ENCODE data around the gene MEI4. TPM values are rescaled to one million over a fixed set of nuclear protein-coding genes. Genes with fewer than 3 reads are reported as not detected.

The MEI4 gene
- polyA plus RNA-seq, 1 donor (not counting 4 experiments of a cell fraction or from before 2014, with no cell fraction given) = 0.01 TPM

- Histone ChIP-seq H3K79me2 (ENCODE audit: control insufficient read depth, insufficient read depth, low read length) (no peaks in the 10 kb centered on the region), H3K9me1 (ENCODE audit: control insufficient read depth, extremely low read depth, insufficient read depth, low read length) (no peaks in the 10 kb centered on the region), H3K4me3 (ENCODE audit: control insufficient read depth in 2 of 3, extremely low read depth in 1 of 3, insufficient read depth in 2 of 3, low read depth in 1 of 3, low read length in 3 of 3) (no peak overlapping the region), H3K9ac (ENCODE audit: control insufficient read depth, extremely low read depth, insufficient read depth, low read length) (no peak overlapping the region), H2AFZ (ENCODE audit: control insufficient read depth, low read length) (no peak overlapping the region), H3K27me3 (ENCODE audit: control insufficient read depth, extremely low read depth, insufficient read depth, low read length) (no peaks in the 10 kb centered on the region), H3K9me3 (ENCODE audit: control insufficient read depth, low read depth, low read length) (no peaks in the 10 kb centered on the region), H3K4me2 (ENCODE audit: control insufficient read depth, extremely low read depth, insufficient read depth, low read depth, low read length) (no peak overlapping the region), H3K4me1 (ENCODE audit: control insufficient read depth, extremely low read depth, insufficient read depth, low read length) (no peaks in the 10 kb centered on the region), H3K36me3 (ENCODE audit: control insufficient read depth in 2 of 2, extremely low read depth in 1 of 2, insufficient read depth in 2 of 2, low read length in 2 of 2) (no peaks in the 10 kb centered on the region), H3K27ac (ENCODE audit: control insufficient read depth, insufficient read depth, low read length) (no peak overlapping the region), H4K20me1 (ENCODE audit: control insufficient read depth, extremely low read depth, insufficient read depth, low read length) (no peaks in the 10 kb centered on the region)
- DNase-seq (ENCODE audit: low read depth, low spot score) (no peak), FAIRE-seq (no peak)
- dilution Hi-C loops (cut with MboI; ENCODE audit: extremely low pct_ligation_motif_present, low sequenced_read_pairs) = no loop called here
- TF ChIP-seq EZH2 (IDR thresholded peaks at IDR 0.05; ENCODE audit: low read length) (no peak), CTCF (optimal IDR thresholded peaks at IDR 0.05 in 1 of 3, IDR thresholded peaks at IDR 0.05 in 1 of 3, conservative IDR thresholded peaks at IDR 0.05 in 1 of 3; ENCODE audit: extremely low read depth in 1 of 3, insufficient read depth in 2 of 3, low read length in 3 of 3) (no peak)
Observed at GRCh38 chr6:77876300-77876699, 223.5 kb downstream of the MEI4 start.

- dilution Hi-C loops (cut with MboI; ENCODE audit: extremely low pct_ligation_motif_present, low sequenced_read_pairs) = no loop called here
- no peak overlapping the region for H3K27ac ChIP-seq (ENCODE audit: control insufficient read depth, insufficient read depth, low read length)
- H3K79me2 ChIP-seq (ENCODE audit: control insufficient read depth, insufficient read depth, low read length) = no peaks in the 10 kb centered on the region
- no peaks in the 10 kb centered on the region for H4K20me1 ChIP-seq (ENCODE audit: control insufficient read depth, extremely low read depth, insufficient read depth, low read length)
- H3K9me3 ChIP-seq (ENCODE audit: control insufficient read depth, low read depth, low read length) = no peaks in the 10 kb centered on the region
- no peak overlapping the region for H3K4me2 ChIP-seq (ENCODE audit: control insufficient read depth, extremely low read depth, insufficient read depth, low read depth, low read length)
- H3K27me3 ChIP-seq (ENCODE audit: control insufficient read depth, extremely low read depth, insufficient read depth, low read length) = no peaks in the 10 kb centered on the region
- TF ChIP-seq CTCF (optimal IDR thresholded peaks at IDR 0.05 in 1 of 3, IDR thresholded peaks at IDR 0.05 in 1 of 3, conservative IDR thresholded peaks at IDR 0.05 in 1 of 3; ENCODE audit: extremely low read depth in 1 of 3, insufficient read depth in 2 of 3, low read length in 3 of 3) (no peak), EZH2 (IDR thresholded peaks at IDR 0.05; ENCODE audit: low read length) (no peak)
- no peaks in the 10 kb centered on the region for H3K36me3 ChIP-seq (ENCODE audit: control insufficient read depth in 2 of 2, extremely low read depth in 1 of 2, insufficient read depth in 2 of 2, low read length in 2 of 2)
- no peak overlapping the region for H3K9ac ChIP-seq (ENCODE audit: control insufficient read depth, extremely low read depth, insufficient read depth, low read length)
- FAIRE-seq (no peak), DNase-seq (ENCODE audit: low read depth, low spot score) (no peak)
- no peaks in the 10 kb centered on the region for H3K9me1 ChIP-seq (ENCODE audit: control insufficient read depth, extremely low read depth, insufficient read depth, low read length)
- H3K4me1 ChIP-seq (ENCODE audit: control insufficient read depth, extremely low read depth, insufficient read depth, low read length) = no peaks in the 10 kb centered on the region
- no peak overlapping the region for H2AFZ ChIP-seq (ENCODE audit: control insufficient read depth, low read length)
- H3K4me3 ChIP-seq (ENCODE audit: control insufficient read depth in 2 of 3, extremely low read depth in 1 of 3, insufficient read depth in 2 of 3, low read depth in 1 of 3, low read length in 3 of 3) = no peak overlapping the region
Observed at GRCh38 chr6:77879527-77879926, 226.7 kb downstream of the MEI4 start.

All from keratinocyte (primary cell).